Esophagus mucosa (tissue), 1 donor: Measurements from ENCODE around the gene DPAGT1. TPM values are rescaled to one million over a fixed set of nuclear protein-coding genes. Genes with fewer than 3 reads are reported as not detected.
"Not testable (repeated sequence)": the region's sequence is repeated elsewhere in the genome, so short reads cannot be mapped to it uniquely, and the experiment has no call there.

ENCODE experiments used
- ATAC-seq: fragments of 200-7000 bp; cut with Tn5 transposase; one replicate; pipeline ENCODE4 v1.9.1; 2020
- total RNA-seq: library from RNA; stranded (reverse); gene quantifications from one replicate; pipeline ENCODE4 v1.2.4, GENCODE V29; 2023
- donor health status: DM: yes; HTN: yes; CAD: no.

The DPAGT1 gene
- 36.3 TPM for total RNA-seq

DNA sequence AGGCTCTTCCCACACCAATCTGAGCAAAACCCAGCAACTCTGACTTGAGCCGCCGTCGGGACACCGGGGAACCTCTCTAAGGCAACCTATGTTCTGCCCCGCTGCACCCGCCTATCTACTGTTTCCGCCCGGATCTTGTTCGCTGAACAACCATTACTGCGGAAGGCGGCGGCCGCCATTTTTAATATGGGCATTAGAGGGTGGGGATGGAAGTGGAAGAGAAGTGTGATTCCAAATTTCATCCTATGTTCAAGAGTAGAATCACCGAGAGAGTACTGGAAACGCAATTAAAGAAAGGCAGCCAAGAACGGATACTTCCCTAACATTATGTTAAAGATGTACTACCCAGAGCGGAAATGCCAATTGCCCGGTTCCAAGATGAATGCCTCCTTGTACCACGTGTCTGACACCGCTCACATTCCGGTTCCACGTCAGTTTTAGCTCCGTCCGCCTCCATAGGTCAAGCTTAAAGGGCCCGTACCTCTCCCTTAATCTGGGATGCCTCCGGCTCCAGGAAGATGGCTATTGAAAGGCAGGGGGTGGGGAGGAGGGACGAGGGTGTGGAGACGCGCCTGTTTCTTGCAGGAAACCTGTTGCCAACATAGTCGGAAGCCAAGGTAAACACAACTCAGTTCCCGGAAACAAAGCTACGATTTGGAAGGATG is at the start of gene DPAGT1:
TSS of gene DPAGT1 (minus strand) at position 95 of the 665 bp plus-strand sequence. CDS start 198 bp downstream, outside the sequence.
- ATAC-seq: peak; percentile 91

DNA sequence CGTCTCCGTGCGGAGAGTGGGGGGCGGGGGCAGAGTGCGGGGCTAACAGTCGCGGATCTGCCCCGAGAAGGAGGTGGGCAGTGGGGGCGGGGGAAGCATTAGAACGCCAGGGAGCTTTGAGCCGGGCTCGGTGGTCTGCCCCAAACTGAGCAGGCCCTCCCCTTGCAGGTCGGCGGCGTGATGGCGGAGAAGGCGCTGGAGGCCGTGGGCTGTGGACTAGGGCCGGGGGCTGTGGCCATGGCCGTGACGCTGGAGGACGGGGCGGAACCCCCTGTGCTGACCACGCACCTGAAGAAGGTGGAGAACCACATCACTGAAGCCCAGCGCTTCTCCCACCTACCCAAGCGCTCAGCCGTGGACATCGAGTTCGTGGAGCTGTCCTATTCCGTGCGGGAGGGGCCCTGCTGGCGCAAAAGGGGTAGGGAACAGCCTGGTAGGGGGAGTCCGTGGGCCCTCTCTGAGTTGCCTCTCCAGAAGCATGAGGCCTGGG is 48.2 kb upstream of the DPAGT1 start:
- no peak for ATAC-seq

DNA sequence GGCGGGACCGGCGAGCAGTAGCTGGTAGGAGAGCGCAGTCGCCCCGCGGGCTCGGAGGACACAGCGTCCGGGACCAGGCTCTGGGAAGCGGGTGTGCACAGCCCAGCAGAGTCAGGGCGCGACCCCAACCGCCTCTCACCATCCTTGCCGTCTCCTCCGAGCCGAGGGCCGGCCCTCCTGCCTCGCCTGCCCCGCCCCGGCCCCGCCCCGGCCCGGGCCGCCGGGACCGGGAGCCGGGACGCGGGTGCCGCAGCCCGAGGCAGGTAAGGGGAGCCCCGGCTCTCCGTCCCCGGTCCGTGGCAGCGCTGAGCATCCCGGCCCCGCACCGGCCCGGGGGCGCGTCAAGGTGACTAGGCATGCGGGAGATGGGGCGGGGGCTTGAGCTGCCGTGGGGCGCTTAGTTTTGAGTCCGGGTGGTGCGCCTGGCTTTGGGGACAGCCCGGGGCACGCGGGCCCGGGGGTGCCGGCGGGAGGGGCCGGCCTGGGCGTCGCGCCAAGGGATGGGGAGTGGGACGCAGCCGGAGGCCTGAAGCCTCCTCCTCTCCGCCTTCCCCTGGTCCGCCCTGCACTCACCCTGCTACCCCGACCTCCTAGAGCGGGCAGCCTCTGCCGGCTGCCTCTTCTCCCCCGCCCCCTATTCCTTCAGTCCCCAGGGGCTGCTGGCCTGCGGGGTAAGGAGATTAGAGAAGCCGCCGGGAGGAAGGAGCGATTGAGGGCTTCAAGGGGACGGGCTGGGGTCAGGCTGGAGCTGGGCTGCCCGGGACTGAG is 47.5 kb upstream of the DPAGT1 start, which contains the start of gene ABCG4:
TSS of gene ABCG4 (plus strand) at position 35 of the 768 bp plus-strand sequence. CDS start 914 bp downstream, outside the sequence.
- peak; percentile 40 for ATAC-seq

DNA sequence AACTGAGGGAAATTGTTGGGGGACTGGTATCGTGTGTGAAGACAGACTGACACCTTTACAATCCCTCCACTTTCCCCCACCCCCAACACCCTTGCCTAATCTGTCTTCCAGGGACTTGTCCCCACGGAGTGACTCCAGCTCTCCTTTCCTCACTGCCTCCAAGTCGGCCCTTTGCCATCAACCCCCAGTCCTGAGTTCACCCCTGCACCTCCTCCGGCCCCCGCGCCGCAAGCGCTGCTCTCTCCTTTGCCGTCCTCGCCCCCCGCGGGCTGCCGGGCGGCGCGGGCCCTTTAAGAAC is 47.0 kb upstream of the DPAGT1 start:
- ATAC-seq: no peak

DNA sequence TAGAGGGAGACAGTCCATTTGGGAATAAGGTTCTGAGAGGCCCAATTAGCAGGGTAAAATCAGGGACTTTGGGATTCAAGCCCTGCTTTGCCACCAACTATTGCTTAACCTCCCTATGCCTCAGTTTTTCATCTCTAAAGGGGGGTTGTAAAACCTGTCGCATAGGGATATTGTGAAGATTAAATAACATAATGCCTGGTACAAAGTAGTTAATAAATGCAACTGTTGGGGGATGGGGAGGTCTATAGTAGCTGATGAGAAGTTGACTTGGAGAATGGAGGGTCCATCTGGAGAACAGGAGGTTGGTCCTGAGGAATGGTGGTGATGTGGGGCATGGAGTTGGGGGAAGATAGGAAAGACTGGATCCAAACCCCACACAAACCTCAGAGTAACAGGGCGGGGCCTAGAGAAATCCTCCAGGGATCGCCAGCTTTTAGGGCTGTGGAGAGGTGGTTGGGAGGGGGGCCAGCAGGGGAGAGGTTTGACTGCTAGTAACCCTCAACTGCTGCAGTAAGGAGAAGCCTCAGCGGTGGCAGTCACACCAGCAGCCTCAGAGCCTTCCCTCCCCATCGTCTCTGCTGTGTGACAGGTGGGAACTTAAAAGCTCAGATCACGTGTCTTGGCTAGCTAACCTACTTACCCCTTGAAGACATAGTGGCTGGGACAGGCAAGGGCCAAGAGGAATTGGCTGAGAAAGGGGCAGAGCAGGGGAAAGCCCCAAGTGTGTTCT is 46.1 kb upstream of the DPAGT1 start:
- no peak for ATAC-seq

DNA sequence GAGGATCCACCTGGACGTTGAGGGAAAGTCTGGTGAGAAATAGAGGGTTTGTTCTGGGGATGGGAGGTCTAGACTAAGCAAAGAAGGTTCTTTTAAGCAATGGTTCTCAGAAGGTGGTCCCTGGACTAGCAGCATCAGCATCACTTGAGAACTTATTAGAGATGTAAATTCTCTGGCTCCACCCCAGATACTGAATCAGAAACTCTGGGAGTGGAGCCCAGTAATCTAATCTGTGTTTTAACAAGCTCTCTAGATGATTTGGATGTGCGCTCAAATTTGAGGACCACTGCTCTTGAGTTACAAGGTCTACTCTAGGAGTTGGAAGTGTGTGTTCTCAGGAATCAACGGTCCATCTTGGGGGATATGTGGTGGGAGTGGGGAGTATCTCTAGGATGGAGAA is 43.9 kb upstream of the DPAGT1 start:
- no peak for ATAC-seq

DNA sequence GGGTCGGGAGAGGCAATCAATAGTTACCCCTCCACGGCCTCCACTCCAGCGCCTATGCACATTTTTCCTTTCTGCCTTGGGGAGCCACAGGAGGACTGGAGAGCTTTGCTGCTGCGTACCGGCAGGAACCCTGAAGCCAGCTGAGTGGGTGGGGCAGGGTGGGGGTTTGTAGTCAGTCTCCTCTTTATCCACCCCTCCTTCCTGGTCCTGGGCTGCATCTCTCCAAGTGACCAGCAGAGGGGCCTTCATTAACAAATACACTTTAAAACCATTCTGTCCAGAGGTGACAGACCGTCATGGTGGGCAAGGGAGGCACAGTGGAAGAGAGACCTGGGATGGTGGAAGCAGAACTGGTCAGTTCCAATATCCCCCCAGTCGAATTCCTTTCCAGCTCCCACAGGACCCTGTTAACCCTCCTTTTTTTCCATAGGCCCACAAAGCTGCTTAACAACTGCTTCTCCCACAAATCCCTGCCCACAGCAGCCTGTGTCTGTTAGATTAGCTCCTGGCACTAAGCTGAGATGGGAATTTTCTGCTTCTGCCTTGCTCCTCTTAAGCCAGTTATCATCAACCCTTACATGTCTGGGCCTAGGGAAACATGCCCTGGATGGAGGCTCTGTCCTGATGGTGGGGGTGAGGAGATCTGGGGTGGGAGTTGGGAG is 43.3 kb upstream of the DPAGT1 start:
- ATAC-seq: peak; percentile 75

DNA sequence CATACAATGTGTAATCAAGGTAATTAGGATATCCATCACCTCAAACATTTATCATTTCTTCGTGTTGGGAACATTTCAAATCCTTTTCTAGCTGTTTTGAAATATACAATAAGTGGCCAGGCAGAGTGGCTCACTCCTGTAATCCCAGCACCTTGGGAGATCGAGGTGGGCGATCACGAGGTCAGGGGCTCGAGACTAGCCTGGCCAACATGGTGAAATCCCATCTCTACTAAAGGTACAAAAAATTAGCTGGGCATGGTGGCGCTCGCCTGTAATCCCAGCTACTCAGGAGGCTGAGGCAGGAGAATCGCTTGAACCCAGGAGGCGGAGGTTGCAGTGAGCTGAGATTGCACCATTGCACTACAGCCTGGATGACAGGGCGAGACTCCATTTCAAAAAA is 37.6 kb upstream of the DPAGT1 start:
- ATAC-seq: not testable (repeated sequence)

DNA sequence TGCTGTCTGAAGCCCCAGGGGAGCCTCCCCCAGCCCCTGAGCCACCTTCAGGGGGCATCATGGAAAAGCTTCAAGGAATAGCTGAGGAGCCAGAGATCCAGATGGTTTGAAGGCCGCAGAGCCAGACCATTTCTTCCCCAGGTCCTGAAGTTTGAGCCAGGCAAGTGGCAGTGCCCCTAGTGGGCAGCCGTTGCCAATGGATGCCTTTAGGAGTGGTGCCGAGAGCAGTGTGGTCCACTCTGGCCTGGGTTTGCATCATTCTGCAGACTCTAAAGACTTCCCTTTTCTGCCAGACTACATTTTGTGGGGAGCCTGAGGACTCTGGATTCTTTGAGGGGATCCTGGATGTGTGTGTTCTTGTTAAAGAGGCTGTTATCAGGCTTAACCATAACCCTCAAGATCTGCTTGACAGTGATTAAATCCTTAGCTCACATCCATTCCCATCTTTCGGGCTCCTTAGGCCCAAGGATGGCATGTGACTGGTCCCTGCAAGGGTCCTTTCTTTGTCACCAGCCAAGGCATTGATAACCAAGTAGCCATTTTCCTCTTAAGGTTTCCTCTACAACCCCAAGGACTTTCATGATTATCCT is 32.8 kb upstream of the DPAGT1 start:
- peak; percentile 47 for ATAC-seq

DNA sequence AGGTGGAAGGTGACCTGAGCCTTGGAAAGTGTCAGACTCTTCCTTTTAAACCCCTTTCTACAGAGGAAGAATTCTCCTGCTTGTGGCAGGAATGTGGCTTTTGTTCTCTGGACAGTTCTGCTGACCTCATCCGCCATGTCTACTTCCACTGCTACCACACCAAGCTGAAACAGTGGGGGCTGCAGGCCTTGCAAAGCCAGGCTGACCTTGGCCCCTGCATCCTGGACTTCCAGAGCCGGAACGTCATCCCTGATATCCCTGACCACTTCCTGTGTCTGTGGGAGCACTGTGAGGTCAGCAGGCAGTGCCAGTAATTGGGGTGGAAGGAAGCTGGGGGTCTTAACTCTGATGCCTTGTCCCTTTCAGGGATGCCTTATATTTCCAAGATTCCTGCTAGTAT is 29.0 kb upstream of the DPAGT1 start:
- no peak for ATAC-seq

DNA sequence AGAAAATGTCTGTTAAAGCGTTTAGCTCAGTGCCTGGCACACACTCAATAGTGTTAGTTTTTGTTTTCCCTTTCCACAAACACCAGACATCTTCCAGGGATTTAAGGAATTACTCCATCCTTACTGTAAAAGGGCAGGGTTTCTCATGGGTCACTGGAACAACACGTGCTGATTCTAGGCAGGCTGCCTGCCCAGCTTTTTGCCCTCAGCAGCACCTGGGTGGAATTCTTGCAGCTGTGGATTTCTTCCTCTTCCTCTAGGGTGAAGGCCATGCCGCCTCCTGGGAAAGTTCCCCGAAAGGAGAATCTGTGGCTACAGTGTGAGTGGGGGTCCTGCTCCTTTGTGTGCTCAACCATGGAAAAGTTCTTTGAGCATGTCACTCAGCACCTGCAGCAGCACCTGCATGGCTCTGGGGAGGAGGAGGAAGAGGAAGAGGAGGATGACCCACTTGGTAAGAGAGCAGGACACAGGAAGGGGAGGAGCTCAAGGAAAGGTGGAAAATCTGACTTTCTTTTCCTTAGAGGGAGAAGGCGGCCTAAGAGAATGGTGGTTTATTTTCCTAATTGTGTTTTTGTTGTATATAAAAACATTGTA is 25.1 kb upstream of the DPAGT1 start:
- no peak for ATAC-seq

DNA sequence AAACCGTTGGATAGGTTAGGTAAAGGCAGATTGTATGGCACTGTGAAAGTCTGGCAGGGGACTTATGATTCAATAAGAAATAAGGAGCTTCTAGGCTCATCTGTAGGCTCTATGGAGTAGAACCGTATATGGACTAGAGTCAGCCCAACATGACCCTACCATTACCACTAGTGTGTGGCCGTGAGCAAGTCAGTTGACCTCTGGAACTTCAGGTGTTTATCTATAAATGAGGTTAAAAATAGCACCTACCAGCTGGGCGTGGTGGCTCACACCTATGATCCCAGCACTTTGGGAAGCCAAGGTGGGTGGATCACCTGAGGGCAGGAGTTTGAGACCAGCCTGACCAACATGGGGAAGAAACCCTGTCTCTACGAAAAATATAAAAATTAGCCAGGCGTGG is 24.2 kb upstream of the DPAGT1 start:
- ATAC-seq: no peak

DNA sequence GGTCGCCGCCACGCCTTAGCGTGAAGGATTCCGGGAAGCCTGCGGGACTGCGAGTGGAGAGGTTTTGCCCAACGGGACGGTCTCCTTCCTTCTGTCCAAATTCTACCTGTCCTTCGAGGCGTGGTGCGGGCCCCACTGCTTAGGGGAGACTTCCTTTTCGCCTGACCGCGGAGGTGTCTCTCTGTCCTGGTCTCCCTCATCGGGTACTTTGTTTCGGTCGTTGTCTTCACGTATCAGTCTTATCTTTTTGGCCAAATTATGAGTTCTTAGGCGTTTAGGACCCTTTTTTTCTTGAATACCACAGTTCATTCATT is 20.1 kb upstream of the DPAGT1 start:
- no peak for ATAC-seq

DNA sequence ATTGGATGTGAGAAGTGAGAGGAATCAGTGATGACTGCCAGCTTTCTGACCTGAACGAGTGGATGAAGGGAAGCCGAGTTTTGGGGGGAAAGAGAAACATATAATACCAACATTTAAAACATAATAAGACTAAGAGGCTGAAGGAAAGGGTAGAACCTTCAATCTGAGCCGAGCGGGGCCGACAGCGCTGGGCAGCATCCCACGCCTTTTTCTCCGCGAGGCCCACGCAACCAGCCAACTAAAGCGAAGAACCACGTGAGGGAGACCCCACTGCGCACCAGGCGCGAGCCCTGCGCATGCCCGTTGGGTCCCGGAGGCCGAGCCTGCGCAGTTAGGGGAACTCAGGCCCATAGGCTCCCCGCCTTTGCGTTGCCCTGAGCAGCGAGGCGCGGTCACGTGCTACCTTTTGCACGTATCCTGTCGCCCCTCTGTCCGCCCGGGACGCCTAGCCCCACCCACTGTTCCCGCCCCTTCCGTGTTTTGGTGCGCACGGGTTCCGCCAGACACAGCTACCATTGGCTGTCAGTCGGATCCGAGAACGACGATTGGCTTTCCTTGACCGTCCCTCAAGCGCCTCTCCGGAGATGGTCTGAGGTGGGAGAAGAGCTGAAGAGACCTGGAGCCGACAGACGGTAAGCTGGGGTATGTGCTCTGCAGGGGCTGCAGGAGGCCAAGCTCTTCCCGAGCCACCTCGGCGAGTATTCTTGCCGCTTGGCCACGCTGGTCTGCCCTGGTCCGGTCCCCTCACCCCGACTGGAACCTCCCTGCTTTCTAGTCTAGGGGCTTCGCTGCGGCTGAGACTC is 19.6 kb upstream of the DPAGT1 start, which contains the start of gene HINFP:
TSS of gene HINFP (plus strand) at position 573 of the 803 bp plus-strand sequence. CDS start 5,365 bp downstream, outside the sequence.
- peak; percentile 100 for ATAC-seq

DNA sequence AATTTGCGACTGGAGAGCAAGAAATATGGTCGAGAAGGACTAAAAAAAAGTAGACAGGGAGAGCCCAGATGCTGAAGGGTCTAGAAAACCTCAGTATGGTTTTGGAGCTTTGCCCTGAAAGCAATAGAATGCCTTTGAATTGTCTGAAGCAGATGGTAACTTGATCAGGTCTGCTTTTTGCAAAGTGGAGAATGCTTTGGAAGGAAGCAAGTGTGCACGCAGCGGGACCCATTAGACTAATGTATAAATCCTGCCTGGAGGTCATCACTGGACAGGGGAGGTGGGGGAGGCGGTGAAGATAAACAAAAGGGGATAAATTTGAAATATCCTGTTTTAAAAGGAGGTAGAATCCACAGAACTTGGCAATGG is 19.0 kb upstream of the DPAGT1 start:
- no peak for ATAC-seq

DNA sequence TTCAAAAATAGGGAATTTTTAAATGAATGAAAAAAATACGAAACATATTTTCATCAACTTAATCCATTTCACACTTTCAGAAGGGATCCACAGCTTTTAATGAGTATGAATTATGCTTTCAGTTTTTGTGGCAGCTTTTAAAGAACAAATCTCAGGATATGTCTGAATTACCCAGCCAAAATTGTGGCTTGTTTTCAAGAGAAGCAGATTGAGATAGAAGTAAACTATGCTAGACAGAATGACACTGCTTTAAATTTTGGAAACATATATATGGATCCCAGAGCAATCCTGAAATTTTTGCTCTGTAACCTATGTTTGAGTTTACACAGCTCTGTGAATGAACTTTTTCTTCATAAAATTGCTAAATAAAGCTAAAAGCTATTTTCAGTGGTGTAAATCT is 17.3 kb upstream of the DPAGT1 start:
- ATAC-seq: no peak

DNA sequence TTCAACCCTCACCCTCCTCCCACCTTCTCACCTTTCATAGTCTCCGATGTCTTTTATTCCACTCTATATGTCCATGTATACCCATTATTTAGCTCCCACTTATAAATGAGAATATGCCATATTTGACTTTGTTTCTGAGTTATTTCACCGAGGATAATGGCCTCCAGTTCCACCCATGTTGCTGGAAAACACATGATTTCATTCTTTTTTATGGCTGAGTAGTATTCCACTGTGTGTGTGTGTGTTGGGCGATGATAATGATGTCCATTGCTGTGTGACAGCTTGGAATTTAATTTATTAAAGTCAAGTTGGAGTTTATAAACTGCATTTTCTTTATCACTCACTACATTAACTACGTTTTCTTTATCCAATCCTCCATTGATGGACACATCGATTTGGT is 16.6 kb upstream of the DPAGT1 start:
- no peak for ATAC-seq

DNA sequence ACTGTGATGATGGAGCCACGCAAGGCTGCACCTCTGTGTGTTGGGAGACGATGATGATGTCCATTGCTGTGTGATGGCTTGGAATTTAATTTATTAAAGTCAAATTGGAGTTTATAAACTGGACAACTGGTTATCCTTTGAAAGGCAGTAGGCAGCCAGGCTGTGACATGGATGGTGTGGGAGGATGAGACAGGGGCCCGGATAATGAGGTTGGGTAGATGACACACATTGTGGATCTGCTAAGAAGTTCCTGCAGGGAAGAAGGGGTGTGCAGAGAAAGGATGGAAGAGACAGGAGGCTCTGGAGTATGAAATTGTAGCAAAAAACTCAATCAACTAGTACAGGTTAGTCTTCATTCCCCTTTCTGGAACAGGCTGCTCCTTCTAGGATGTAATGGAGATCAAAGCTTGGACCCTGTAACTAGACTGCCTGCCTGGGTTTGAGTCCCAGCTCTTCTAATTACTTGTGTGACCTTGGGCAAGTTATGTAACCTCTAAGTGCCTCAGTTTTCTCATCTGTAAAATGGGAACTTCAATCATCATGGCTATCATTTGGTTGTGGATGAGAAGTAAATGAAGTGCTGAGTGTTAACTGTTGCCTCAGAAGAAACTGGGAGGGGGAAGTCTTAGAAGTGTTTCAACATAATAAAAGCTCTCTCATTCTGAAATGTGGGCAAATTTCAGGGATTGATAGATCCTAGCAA is 15.5 kb upstream of the DPAGT1 start:
- ATAC-seq: no peak

DNA sequence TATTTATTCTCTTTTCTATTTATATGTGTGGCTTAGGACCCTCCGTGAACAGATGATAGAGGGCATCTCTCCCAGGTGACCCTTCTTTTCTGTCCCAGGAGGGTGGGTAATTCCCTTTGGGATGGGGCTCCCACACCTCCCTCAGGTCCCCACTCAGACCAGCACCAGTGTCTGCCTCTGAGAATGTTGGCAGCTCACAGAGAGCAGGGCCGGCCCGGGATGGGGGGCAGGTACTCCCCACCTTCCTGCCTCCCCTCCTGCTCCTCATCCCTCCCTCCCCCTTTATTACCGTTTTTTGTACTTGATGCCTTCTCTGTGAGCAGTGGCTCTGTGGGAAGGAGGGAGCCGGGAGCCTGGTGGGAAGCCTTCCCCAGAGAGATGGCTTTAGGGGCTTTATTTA is 14.9 kb upstream of the DPAGT1 start:
- ATAC-seq: no peak

DNA sequence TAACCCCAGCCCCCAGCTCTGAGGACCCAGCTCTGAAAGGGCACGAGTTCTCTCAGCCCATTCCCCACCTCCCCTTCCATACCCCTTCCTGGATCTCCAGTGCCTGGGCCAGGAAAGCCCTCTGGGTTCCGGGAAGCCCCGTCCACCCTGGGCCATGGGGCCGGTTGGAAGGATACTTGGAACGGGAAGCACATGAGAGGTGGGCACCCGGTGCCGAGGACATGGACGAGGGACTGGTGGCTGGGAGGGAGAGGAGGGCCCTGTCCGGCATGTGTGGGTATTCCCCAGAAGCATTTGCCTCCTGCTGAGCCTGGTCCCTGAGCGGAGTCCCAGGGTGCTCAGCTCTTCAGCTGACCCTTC is 14.6 kb upstream of the DPAGT1 start:
- no peak for ATAC-seq
